GM21528 (cell line): ENCODE results near the gene BDH1.
"Not testable (repeated sequence)": the region's sequence is repeated elsewhere in the genome, so short reads cannot be mapped to it uniquely, and the experiment has no call there.

Source experiments
- ATAC-seq: cut with Tn5 transposase; IDR thresholded peaks from one replicate; pipeline ENCODE4 v1.9.1; 2021; ENCODE audit warnings: mild to moderate bottlenecking, moderate library complexity; ENCODE audit not compliant: unreplicated experiment, low FRiP score

The BDH1 gene

DNA sequence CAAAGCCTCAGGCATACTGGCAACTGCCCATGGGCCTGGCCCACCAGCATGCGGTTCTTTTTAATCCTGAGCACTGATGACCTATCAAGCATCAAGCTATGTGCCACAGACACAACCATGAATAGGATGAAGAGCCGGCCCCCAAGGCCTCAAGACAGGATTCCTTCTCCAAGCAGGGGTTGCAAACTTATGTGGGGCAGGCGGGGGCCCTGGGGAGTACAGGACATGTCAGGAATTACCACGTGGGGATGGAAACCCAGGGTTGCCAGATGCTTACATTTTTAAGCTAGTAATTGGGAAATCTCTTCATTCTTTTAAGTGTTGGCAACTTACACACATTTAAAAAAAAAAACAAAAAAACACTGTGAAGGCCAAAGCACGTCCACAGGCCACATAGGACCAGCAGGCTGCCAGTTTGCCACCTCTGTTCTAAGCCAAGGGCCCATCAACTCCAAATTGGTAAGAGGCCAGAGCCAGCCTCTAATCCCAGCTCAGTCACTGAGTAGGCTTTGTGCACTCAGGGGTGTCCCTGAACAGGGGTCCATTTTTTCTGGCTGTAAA is 32.8 kb downstream of the BDH1 start:
- ATAC-seq, result no peak

DNA sequence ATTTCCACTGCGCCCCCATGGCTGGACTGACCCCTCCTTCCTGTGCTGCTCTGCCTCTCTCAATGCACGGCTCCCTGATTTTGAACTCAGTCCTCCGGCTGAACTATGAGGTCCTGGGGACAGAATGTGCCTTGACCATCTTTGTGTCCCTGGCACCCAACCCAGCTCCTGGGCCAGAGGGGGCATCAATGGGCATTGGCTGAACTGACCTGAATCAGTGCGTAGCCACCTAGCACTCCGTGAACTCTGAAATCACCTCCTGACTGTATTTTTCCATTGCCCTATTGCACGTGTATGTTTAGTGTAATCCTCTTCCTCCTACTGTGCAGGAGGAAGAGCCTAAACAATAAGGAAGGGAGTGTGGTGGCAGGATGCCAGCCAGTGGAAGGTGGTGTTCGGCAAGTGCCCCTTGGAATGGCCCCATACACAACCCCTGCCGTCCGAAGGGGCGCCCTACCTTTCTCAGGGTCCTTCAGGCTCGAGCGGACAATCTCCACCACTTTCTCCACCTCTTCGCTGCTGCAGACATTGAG is 33.5 kb downstream of the BDH1 start:
- no peak for ATAC-seq

DNA sequence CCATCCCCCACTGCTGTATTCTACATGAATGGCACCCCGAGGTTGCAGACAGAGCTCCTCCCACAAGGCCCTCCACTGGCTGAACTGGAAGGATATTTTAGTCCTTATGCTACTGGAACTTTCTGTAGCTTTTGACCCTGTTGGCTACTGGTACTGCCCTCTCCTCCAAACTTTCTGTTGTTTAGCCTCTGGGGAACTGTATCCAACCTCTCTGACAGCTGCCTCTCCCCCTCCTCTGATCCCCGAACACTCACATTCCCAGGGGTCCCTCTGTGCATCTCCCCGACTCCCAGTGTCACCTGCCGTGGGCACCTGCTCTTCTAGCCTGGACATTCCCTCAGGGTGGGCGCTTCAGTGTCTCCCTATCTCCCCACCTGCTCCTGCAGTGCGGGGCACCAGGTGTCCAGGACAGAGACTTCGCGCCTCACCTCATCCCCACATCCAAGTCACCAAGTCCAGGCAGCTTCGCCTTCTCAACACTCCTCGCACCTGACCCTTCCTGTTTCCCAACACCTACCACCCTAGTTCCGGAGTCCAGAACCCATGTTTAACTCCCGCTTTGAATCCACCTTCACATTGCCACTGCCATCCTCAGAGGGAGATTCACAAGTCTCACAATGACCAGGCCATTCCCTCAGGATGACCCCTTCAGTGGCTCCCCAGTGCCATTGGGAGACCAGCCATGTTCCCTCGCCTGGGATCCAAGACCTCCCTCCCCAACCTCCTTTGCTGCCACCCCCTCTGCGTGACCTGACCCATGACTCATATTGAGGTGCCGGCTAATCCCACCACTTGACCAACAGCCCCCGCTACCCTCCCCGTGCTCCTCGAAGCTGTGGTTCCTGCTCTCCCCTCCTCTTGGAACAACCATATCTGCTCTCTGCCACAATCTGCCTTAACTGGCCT is 34.2 kb downstream of the BDH1 start:
- no peak for ATAC-seq

DNA sequence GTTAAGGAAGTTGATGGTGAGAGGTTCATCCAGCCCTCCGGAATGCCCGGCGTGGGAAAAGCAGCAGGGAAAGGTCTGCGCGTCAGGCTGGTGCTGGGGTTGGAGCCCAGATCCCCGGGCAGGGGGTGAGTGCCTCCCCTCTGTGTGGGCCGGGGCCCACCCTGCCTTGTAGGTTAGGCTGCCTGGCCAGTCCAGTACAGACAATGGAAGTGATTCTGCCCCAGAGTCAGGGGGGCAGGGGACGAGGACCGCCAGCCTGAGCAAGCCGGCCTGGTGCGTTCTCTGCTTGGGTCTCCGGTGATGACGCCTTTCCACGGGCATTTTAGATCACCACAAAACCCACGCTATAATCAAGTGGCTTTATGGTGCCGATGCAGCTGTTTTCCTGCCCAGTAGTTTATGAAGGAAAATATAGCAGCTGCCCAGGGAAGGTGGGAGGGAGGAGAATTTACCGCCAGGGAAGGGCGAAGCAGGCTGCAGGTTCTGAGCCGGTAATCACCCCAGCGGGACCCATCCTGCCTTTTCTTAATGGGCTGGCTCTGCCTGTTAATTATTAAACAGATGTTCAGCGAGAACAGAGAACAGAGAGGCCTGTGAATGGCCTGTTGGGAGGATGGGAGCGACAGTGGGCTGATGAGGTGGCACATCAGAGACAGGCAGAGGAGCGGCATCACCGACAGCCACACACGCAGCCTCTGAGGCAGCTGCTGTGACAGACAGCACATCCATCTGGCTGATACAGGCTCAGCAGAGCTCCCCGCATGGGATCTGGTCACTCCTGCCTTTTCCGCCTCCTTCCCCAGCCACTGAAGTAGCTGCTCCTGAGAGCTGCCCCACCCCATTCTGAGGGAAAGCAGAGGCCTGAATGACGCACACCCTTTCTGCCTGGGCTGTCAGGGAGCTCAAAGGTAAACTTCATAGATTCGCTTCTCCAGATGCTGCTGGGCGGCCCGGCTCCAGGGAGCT is 35.2 kb downstream of the BDH1 start:
- ATAC-seq, result no peak

DNA sequence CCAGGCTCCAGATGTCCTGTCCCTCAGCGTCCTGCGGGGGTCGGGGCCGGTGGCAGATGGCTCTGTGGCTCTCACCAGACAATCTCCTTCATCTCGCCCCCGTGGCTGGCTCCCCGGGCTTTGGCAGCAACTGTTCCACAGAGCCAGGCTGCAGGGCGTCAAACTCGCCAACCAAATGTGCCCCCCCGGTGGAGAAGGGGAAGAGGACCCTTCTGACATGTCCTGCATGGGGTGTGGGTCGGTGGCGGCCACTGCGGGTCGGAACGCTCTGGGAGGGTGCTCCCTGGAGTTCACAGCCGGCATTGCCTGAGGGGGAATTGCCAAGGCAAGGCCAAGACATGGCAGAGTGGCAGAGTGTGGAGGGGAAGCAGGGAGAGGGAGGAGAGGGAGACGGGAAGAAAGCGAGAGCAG is 36.0 kb downstream of the BDH1 start:
- ATAC-seq, result no peak

DNA sequence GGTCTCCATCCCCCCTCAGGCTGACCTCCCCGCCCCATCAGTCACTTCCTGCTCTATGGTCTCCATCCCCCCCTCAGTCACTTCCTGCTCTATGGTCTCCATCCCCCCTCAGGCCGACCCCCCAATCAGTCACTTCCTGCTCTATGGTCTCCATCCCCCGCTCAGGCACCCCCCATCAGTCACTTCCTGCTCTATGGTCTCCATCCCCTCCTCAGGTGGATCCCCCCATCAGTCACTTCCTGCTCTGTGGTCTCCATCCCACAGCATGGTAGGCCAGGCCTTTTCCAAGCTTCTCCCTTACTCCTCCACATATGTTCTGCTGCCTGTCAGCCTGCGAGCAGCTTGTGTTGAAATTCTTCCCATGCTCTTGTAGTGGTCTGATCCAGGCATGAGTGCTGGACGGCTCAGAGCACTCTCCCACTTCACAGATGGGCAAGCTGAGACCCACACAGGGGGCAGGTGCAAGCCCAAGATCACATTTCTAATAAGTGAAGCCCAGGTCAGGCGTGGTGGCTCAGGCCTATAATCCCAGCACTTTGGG is 36.8 kb downstream of the BDH1 start:
- ATAC-seq, result no peak

GRCh38 chr3:197517922-197518683 is 37.7 kb downstream of the BDH1 start:
- not testable (repeated sequence) for ATAC-seq

DNA sequence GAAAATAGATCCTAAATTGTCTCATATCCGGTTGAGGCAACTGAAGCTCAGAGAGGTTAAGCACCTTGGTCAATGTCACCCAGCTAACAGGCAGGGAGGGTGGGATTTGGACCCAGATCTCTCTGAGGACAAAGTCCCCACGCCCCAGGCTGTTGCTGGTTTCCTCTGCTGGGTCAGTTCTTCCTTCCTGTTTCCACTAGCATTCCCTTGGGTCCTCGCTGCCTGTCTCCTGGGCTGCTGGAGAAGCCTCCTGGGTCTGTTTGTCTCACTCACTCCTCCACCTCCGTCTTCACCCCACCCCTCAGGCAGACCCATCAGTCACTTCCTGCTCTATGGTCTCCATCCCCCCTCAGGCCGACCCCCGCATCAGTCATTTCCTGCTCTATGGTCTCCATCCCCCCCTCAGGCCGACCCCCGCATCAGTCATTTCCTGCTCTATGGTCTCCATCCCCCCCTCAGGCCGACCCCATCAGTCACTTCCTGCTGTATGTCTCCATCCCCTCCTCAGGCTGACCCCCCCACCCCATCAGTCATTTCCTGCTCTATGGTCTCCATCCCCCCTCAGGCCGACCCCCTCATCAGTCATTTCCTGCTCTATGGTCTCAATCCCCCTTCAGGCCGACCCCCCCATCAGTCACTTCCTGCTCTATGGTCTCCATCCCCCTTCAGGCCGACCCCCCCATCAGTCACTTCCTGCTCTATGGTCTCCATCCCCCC is 38.7 kb downstream of the BDH1 start:
- ATAC-seq, result not testable (repeated sequence)

DNA sequence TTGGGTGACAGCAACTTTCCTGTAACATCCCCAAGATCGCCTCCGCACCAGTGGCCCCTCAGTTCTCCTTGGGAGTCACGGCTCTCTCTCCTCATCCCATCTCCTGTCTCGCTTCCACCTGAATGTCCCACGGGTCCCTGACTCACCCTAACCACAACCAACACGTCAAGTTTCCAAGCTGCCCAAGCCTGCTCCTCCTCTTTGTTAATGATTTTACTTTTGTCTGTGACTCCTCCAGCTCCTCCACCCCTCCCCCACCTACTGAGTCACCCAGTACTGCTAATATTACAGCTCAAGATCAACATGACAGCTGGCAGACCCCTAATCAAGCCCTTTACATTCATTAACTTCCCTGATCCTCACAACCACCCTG is 39.3 kb downstream of the BDH1 start:
- no peak for ATAC-seq

DNA sequence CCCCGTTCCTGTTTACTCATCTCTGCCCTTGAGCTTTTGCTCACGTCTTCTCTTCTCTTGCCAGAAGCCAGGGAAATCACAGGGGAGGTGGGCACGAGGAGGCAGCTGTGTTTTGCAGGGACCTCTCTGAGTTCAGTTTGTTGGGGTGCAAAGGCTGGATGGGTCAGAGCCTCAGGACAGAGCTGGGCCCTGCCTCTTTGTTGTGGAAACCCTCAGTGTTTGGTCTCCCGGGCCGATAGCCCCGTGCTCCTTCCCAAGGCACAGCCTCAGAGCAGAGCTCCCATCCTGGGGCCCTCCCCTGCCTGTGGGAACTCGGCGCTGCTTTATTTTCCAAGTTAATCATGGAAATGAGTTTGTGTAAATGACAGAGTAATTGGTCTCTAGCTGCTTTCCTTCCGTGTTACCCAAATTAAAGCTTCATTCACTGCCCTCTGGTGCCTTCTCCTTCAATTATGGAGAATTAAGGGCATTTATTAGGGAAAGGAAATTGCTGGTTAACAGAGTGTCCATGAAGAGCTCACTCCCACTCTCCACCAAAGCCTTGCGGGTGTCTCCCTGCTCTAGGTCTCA is 40.9 kb downstream of the BDH1 start:
- ATAC-seq, result no peak

DNA sequence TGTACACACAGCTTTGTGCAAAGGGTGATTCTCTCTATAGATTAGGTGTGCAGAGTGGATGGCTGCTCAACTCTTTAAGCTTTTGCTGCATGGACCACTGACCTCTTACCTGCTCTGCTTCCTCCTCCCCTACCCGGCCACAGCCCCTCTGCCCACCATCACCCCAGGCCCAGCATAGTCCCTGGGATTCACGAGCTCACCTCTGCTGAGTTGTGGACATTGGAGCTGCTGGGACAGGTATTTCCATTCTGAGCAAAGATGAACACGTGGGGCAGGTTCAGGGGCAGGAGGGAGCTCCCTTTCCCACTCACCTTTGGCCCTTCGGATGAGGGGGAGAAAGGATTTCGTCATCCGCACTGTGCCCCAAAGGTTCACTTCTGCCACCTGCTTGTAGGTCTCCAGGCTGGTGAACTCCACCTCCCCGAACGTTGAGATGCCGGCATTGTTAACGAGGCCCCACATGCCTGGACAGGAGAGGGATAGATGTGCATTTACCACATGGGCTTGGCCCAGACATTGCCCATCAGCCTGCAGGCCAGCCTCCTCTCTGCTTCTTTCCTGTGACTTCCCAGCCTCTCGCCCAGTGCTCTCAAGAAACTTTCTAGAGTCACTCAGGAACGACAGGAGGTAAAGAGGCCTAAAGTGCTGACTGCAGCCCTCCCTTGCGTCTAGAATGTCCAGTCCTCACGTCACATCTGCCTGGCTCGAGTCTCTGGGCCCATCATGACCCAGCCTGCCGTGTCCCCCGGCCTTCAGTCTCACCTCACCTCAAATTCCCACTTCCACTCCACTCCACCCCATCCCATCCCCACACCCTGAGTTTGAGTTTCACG is 41.6 kb downstream of the BDH1 start:
- ATAC-seq, result no peak

- ATAC-seq, result no peak
These were observed 42.8 kb downstream of the BDH1 start for GRCh38 chr3:197512691-197513571.

DNA sequence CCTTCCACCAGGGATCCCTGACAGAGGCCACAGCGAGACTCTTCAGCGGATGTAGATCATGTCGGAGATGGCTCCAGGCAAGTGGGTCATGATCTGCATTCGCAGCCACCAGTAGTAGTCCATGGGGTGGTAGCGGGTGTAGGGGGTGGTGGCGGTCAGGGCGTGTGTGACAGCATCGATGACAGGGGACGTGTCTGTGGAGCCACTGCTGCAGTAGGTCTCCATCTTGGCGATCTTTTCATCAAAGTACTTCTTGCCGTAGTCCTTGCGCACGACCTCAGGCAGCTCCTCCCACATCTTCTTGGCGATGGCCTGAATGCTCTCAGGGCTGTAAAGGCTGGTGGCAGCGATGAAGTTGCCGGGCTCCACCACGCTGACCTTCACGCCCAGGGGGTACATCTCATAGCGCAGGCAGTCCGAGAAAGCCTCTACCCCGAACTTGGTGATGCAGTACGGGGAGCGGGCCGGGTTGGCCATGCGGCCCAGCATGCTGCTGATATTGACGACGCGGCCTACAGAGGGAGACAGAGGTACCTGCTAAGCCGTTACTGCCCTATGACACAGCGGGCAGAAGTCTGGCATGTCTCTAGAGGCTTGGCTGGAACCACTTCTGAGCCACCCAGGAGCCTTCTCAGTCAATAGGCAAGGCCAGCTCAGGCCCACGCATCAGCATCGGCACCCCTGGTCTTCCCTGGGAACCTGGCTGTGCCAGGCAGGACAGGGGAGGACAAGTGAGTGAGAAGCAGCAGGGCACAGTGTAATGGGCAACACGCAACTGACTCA is 43.7 kb downstream of the BDH1 start:
- no peak for ATAC-seq

DNA sequence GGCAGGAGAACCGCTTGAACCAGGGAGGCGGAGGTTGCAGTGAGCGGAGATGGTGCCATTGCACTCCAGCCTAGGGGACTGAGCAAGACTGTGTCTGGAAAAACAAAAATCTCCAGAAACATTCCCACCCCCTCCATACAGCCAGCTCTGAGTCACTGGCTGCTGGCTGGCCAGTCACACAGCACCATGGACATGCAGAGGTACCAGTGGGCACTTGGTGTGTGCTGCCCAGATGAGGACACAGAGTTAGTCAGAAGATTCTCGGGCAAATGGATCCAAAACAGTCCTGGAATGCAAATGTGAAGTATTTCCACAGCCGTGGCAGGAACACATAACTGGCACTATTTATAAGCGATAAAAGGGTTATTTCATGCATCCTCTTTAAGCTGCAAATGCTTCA is 44.6 kb downstream of the BDH1 start:
- ATAC-seq, result no peak

DNA sequence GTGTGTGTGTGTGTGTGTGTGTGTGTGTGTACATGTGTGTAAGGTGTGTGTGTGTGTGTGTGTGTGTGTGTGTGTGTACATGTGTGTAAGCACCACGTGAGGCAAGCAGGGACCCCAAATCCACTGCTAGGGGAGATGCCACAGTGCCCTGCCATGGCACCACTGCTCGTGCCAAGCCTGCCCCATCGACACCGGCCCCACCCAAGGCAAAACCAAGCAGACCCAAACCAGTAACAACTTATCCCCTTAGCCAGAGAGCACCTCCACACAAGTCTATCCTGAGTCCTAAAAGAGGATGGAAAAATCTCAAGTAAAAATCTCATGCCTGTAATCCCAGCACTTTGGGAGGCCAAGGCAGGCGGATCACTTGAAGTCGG is 45.1 kb downstream of the BDH1 start:
- no peak for ATAC-seq
